IgD-negative memory B cell (primary cell): ENCODE results near the gene TMOD2. TPM values are rescaled to one million over a fixed set of nuclear protein-coding genes. Genes with fewer than 3 reads are reported as not detected.
A peak's percentile ranks its signal among the peaks of the same experiment; 100 is the strongest.

ENCODE experiments used
- H3K27ac Mint-ChIP-seq, 3 donors: one replicate each; pipeline ENCODE4 v1.8.0; 2020 to 2022; ENCODE audit warnings: mild to moderate bottlenecking in 3 of 3, mixed read lengths in 3 of 3, moderate library complexity in 1 of 3
- H3K27me3 Mint-ChIP-seq: one replicate; pipeline ENCODE4 v1.8.0; 2021; ENCODE audit warnings: mixed read lengths
- H3K36me3 Mint-ChIP-seq: one replicate; pipeline ENCODE4 v1.8.0; 2020; ENCODE audit warnings: mild to moderate bottlenecking, mixed read lengths
- H3K4me1 Mint-ChIP-seq, 3 donors: one replicate each; pipeline ENCODE4 v1.8.0; 2020 to 2022; ENCODE audit warnings: mixed read lengths in 3 of 3, mild to moderate bottlenecking in 1 of 3
- H3K4me3 Mint-ChIP-seq, 4 donors: one replicate each; pipeline ENCODE4 v1.8.0; 2020 to 2022; ENCODE audit warnings: mild to moderate bottlenecking in 4 of 4, mixed read lengths in 4 of 4, moderate library complexity in 3 of 4
- H3K9me3 Mint-ChIP-seq, 3 donors: one replicate each; pipeline ENCODE4 v1.8.0; 2020 to 2021; ENCODE audit warnings: mixed read lengths in 3 of 3, mild to moderate bottlenecking in 1 of 3
- polyA plus RNA-seq: library from polyadenylated mRNA; unstranded; fragments of 300-500 nt; fragmentation: Illumina TruSeq; gene quantifications from one replicate; pipeline ENCODE4 v1.2.3, GENCODE V29; 2021

TMOD2 gene
- polyA plus RNA-seq: 6.4 TPM

DNA sequence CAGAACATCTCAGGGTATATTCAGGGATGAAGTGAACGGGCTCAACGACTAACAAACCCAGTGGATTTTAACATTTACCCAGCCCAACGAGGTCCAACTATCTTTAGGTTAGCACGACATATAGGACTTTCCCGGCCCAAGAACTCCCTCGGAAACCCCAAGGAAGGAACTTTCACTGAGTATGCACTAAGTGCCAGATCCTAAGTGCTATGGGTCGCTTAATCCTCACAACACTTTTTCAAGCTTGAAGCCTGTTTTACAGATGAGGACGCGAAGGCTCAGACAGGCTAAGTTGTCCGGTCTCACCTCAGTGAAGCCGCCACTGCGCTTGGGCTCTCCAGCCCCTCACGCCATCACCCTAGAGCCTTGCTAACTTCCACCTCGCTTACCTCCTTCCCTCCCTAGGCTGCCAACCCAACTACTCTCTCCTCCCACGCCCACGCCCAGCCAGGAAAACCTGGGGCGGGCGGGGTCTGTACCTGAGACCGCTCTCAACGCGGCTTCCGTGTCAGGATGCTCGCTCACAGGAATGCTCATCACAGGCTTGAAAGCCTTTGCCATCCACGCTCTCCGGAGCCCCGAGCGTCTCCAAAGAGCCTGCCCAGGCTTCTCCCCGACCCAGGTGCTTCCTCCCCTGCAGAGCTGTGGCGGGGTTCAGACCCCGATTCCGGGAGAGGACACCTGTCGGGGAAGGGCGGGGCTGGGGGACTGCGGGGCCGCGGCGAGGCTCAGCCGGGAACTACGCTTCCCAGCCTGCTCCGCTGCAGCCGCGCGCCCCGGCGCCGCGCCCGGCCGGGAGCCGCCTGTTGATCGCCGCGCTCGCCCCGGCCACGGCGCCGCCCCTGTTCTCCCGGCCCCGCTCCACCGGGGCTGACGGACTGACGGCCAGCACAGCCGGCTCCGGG is at the start of gene TMOD2:
Gene TMOD2 (plus strand): TSS at position 806 of the 905 bp plus-strand sequence. CDS start 14,845 bp downstream, outside the sequence.
- H3K27ac Mint-ChIP-seq: peak within 1 kb of the TSS; percentile 65 to 94 (median 94)
- peak within 1 kb of the TSS; percentile 94 to 98 (median 96) for H3K4me3 Mint-ChIP-seq
- peaks cover 0 to 2% (median 0%) of the 10 kb centered on the region in 3 donors for H3K9me3 Mint-ChIP-seq
- H3K36me3 Mint-ChIP-seq: no peaks in the 10 kb centered on the region
- H3K4me1 Mint-ChIP-seq: peaks cover 32 to 40% (median 36%) of the 10 kb centered on the region in 3 donors
- peaks cover 2% of the 10 kb centered on the region for H3K27me3 Mint-ChIP-seq

DNA sequence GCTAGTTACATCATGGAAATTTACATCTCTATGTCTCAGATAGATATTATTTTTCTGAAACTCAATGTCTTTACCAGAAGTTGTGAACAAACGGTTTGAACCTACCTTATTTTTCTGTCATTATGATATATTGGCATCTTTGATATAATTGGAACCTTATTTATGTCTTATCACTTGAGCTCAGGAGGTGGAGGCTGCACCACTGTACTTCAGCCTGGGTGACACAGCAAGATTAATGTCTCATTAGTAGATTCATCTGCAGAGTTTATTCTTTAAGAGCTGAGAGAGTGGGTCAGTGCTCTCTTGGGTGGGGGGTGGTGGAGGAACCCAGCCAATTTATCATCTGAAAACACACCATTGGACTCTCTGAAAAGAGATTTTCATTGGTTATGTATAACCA is 48.7 kb upstream of the TMOD2 start:
- no peaks in the 10 kb centered on the region for H3K36me3 Mint-ChIP-seq
- H3K4me1 Mint-ChIP-seq: no peaks in the 10 kb centered on the region
- no peak overlapping the region for H3K27ac Mint-ChIP-seq
- H3K9me3 Mint-ChIP-seq: no peaks in the 10 kb centered on the region
- peaks cover 4% of the 10 kb centered on the region for H3K27me3 Mint-ChIP-seq
- H3K4me3 Mint-ChIP-seq: no peak overlapping the region

DNA sequence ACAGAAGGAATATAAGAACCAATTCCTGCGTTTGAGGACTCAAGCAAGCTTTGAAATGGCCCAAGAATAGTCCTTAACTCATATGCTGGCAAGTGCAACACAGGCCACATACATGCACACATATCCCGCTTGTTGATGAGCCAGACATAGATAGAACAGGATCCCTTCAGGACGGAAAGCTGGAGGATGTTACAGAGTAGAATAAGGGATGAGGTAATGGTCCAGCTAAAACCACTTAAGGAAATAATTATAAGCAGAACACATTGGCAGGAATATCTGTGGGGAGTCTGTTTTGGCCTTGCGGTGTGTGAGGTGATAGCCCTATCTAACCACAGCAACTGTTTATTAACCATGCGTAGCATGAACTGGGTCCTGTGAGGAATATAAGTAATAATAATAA is 45.1 kb upstream of the TMOD2 start:
- H3K36me3 Mint-ChIP-seq: no peaks in the 10 kb centered on the region
- H3K4me1 Mint-ChIP-seq: no peaks in the 10 kb centered on the region
- H3K9me3 Mint-ChIP-seq: no peaks in the 10 kb centered on the region
- no peak overlapping the region for H3K27ac Mint-ChIP-seq
- no peak overlapping the region for H3K4me3 Mint-ChIP-seq
- no peaks in the 10 kb centered on the region for H3K27me3 Mint-ChIP-seq

DNA sequence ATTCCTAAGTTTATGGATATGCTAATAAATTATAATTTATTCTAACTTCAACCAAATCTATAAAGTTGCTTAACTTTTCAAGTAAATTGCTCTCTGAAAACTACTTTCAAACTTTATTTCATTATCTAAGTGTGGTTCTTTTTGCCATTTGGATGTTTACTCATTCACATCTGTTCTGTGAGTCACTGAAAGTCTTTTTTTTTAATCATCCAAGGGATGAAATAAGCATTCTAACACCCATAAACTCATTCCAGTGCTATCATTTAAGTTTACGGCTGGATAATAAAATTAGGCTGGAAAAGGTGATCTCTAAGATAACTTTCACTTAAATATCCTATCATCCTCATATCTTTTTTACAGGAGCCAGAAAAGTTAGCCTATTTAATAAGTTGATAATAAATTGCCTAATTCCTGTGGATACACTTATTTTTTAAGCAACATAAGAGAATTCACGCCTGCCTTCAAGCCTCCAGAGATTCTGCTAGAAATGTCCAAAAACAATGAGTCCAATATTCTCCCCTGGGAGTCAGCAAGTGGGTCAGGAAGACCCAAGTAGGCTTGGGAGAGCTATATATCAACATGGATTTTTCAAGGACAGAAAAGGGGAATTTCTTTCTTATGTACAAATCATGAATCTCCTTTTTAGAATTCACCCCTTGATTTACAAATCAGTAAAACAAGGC is 44.3 kb upstream of the TMOD2 start:
- H3K27ac Mint-ChIP-seq: no peak overlapping the region
- peak overlapping the region in 1 of 4 donors; percentile 47 for H3K4me3 Mint-ChIP-seq
- no peaks in the 10 kb centered on the region for H3K27me3 Mint-ChIP-seq

DNA sequence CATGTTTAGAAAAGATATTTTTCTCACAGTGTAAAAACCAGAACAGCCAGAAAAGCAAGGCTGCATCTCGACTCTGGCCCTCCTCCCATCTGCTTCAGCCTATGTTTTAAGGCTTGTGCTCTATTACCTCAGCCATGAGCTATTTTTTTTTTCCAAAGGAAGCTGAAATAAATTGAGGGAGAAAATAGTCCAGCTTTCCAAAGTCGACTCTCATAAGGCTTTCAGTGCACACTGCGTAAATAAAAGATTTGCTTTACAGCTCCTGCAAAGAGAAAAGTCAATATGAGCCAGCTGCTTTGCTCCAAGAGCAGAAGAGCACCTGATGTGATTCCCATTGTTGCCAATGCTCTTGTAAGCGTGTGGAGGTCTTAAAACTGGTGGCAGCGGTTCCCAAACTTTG is 43.4 kb upstream of the TMOD2 start:
- Mint-ChIP-seq H3K27me3 (no peaks in the 10 kb centered on the region), H3K9me3 (no peaks in the 10 kb centered on the region), H3K4me3 (no peak overlapping the region), H3K36me3 (no peaks in the 10 kb centered on the region), H3K4me1 (no peaks in the 10 kb centered on the region), H3K27ac (no peak overlapping the region)

More for the DNA sequence above, 44.3 kb upstream of the TMOD2 start:
- Mint-ChIP-seq H3K9me3 (no peaks in the 10 kb centered on the region), H3K4me1 (no peaks in the 10 kb centered on the region), H3K36me3 (no peaks in the 10 kb centered on the region)

DNA sequence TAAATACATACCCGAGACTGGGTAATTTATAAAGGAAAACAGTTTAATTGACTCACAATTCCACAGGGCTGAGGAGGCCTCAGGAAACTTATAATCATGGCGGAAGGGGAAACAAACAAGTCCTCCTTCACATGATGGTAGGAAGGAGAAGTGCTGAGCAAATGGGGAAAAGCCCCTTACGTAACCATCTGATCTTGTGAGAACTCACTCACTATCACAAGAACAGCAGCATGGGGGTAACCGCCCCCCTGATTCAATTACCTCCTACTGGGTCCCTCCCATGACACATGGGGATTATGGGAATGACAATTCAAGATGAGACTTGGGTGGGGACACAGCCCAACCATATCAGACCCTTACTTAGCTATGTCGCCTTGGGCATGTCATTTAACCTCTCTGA is 42.4 kb upstream of the TMOD2 start:
- Mint-ChIP-seq H3K4me1 (no peaks in the 10 kb centered on the region), H3K4me3 (no peak overlapping the region), H3K36me3 (peaks cover 2% of the 10 kb centered on the region), H3K9me3 (no peaks in the 10 kb centered on the region), H3K27ac (no peak overlapping the region), H3K27me3 (no peaks in the 10 kb centered on the region)

DNA sequence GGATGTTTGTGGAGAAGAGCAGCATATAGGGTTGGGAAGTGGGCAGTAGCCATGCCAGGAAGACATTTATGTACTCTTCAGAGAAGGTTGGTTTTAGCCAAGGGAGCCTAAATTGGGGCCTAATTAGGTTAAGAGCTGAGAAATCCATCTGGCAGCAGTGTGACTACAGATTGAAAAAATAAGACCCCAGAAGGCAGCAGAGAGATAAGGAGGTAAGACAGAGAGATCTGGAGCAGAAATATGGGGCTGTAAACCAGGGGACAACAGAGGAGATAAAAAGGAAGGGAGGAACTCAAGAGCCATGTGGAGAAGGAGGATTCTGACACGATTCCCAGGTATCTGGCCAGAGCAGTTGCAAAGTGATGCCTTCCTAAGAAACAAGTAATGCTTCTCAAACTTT is 37.2 kb upstream of the TMOD2 start:
- Mint-ChIP-seq H3K4me3 (no peak overlapping the region), H3K27ac (peak overlapping the region in 1 of 3 donors; percentile 55), H3K36me3 (peaks cover 4% of the 10 kb centered on the region), H3K9me3 (no peaks in the 10 kb centered on the region), H3K4me1 (peaks cover 7 to 13% (median 9%) of the 10 kb centered on the region in 3 donors), H3K27me3 (no peaks in the 10 kb centered on the region)

DNA sequence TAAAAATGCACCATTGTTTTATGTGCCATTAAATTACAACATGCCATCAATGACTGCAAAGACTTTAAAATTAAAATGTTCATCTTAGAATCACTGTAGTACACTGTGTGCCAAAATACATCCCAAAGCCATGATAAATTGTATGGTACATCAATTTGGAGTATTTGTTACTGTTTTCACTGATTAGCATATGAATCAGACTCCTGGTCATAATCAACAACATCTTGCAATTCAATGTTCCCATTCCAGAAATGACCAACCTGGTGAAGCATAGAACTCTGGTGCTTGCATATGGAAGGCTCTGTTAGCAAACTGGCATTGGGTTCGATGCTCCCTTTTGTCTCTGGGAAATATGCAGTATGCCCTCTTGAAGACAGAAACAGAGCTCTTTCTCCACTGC is 36.5 kb upstream of the TMOD2 start:
- H3K4me1 Mint-ChIP-seq: peaks cover 9 to 21% (median 11%) of the 10 kb centered on the region in 3 donors
- H3K27ac Mint-ChIP-seq: no peak overlapping the region
- no peak overlapping the region for H3K4me3 Mint-ChIP-seq
- H3K27me3 Mint-ChIP-seq: no peaks in the 10 kb centered on the region
- H3K36me3 Mint-ChIP-seq: peaks cover 4% of the 10 kb centered on the region
- no peaks in the 10 kb centered on the region for H3K9me3 Mint-ChIP-seq

DNA sequence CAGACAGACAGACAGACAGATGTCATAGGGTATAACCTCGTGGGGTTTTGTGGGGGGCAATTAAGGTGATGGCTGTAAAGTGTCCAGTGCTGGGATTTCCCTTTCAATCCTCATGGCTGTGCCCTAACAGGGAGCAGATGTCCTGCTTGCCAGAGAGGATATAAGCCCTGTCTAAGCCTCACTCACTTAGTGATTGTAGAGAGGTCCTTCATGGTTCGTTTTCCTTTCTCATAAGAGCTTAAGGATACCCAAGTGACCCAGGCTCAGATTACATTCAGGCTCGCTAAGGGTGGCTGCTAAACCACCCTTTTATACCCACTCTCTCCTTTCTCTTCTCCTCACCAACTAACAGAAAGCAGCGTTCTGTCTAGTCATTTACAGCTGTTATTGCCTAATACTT is 33.2 kb upstream of the TMOD2 start:
- H3K4me3 Mint-ChIP-seq: no peak overlapping the region
- peak overlapping the region in 2 of 3 donors; percentile 9 to 53 for H3K27ac Mint-ChIP-seq
- H3K4me1 Mint-ChIP-seq: peaks cover 13 to 23% (median 14%) of the 10 kb centered on the region in 3 donors
- H3K36me3 Mint-ChIP-seq: peaks cover 9% of the 10 kb centered on the region
- H3K9me3 Mint-ChIP-seq: no peaks in the 10 kb centered on the region
- H3K27me3 Mint-ChIP-seq: no peaks in the 10 kb centered on the region

DNA sequence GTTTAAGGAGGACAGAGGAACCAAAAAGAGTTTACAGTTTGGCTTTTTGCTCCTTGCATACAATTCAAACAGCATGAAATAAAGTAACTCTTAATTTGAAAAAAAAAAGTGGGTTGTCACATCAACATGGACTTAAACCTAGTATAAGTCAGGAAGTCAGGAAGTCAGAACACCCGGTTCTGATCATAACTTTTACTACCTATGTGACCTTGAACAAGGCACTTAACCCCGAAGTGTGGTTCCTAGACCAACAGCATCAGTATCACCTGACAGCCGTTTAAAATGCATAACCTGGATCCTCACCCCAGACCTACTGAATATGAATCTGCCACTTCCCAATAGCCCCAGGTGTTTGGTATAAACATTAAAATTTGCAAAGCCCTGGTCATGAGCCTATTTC is 32.7 kb upstream of the TMOD2 start:
- Mint-ChIP-seq H3K27ac (peak overlapping the region in 1 of 3 donors; percentile 53), H3K36me3 (peaks cover 9% of the 10 kb centered on the region), H3K4me1 (peaks cover 14 to 23% (median 16%) of the 10 kb centered on the region in 3 donors), H3K9me3 (no peaks in the 10 kb centered on the region), H3K4me3 (peak overlapping the region in 1 of 4 donors; percentile 37), H3K27me3 (no peaks in the 10 kb centered on the region)

DNA sequence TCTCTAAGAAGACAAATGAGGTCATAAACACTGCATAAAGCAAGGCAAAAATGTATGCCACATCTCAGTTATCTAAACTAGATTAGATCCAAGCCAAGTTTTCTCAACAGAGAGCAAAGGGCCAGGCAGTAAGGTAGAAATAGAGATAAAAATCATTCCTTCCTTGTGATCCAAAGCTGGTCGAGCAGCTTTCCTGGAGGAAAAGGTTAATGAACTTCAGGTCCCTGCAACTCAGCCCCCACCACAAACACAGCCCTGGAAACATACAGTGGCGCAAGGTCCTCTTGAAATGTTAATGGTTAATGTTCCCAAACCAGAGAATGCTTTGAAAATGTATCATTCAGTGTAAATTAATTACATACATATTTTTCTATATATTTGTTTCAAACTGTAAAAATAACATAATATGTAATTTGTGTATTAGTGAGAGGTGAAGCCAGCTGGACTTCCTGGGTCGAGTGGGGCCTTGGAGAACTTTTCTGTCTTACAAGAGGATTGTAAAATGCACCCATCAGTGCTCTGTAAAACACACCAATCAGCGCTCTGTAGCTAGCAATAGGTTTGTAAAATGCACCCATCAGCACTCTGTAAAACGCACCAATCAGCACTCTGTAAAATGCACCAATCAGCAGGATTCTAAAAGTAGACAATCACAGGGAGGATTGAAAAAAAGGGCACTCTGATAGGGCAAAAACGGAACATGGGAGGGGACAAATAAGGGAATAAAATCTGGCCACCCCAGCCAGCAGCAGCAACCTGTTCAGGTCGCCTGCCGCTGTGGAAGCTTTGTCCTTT is 31.0 kb upstream of the TMOD2 start:
- Mint-ChIP-seq H3K9me3 (no peaks in the 10 kb centered on the region), H3K4me1 (peaks cover 20 to 29% (median 25%) of the 10 kb centered on the region in 3 donors), H3K4me3 (no peak overlapping the region), H3K27ac (no peak overlapping the region), H3K27me3 (no peaks in the 10 kb centered on the region), H3K36me3 (peaks cover 10% of the 10 kb centered on the region)

DNA sequence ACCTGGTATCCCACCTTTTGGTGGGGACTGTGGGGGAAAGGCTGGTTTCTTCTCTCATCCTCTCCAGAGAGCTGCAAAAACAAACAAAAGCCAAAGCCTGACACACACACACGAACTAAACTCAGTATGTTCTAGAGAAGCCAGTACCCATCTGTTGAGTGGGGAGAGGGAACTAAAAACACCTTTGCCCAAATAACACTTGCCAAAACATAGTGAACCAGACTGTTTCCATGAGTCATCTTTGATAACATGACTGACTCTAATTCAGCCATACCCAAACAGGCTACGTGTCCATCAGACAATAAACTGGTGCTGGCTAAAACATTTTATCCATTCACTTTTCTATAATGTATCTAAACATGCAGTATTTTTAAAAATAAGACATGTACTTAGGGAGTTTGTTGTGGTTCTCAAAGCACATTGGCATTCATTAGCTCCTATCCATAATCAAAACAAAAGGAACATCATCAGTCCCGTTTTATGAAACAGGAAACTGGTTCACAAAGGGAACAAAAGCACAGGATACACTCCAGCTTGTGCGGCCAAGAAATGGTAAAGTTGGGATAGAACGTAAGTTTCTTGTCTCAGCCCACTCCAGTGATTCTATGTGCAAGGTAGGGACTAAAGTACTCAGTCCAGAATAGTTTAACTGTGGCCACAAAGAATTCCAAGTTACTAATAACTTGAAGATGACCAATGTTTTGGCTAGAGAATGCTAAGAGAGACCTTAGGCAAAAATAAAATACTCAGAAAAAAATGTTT is 30.0 kb upstream of the TMOD2 start:
- Mint-ChIP-seq H3K4me1 (peaks cover 23 to 33% (median 30%) of the 10 kb centered on the region in 3 donors), H3K27me3 (no peaks in the 10 kb centered on the region), H3K36me3 (peaks cover 10% of the 10 kb centered on the region), H3K27ac (no peak overlapping the region), H3K9me3 (no peaks in the 10 kb centered on the region), H3K4me3 (no peak overlapping the region)

DNA sequence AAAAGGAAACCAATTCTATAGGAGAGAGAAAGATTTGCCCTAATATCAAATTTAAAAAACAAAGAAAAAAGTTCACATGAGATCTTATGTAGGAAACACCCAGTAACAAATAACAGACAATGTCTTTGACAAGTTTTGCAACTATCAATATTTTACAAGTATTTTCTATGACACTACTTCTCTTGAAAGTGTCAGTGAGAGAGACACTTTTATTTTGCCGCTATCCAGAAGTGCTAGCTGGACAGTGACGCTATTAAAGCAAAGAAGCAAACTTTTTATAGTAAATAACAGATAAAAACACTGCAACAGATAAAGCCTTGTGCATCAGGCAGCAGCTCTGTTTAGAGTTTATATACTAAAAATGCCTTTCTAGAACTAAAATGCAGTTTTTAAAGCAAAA is 27.2 kb upstream of the TMOD2 start:
- Mint-ChIP-seq H3K4me3 (peak overlapping the region in 2 of 4 donors; percentile 47 to 77), H3K27me3 (no peaks in the 10 kb centered on the region), H3K9me3 (no peaks in the 10 kb centered on the region), H3K4me1 (peaks cover 36 to 43% (median 38%) of the 10 kb centered on the region in 3 donors), H3K36me3 (peaks cover 8% of the 10 kb centered on the region), H3K27ac (peak overlapping the region in 1 of 3 donors; percentile 64)

DNA sequence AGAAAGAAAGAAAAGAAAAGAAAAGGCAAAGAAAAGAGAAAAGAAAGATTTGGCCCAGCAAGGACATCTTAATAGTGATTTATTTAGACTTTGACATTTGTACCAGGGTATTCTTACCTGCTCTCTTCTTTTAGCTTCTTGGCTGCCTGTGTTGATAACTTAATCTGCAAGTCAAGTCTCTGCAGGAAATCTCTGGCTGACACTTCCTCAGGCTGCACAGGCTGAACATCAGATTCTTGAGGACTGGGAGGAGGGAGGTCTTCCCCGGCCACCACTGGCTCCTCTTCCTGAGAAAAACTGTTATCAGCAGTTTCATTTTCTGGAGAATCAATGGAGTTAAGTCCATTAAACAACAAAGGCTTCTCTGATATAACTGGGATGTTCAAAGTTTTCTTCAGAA is 26.7 kb upstream of the TMOD2 start:
- H3K27me3 Mint-ChIP-seq: no peaks in the 10 kb centered on the region
- H3K4me1 Mint-ChIP-seq: peaks cover 31 to 45% (median 37%) of the 10 kb centered on the region in 3 donors
- peaks cover 8% of the 10 kb centered on the region for H3K36me3 Mint-ChIP-seq
- H3K4me3 Mint-ChIP-seq: peak overlapping the region in 1 of 4 donors; percentile 77
- no peaks in the 10 kb centered on the region for H3K9me3 Mint-ChIP-seq
- peak overlapping the region in 1 of 3 donors; percentile 64 for H3K27ac Mint-ChIP-seq
